H1 (cell line): ENCODE data around the gene MYOCD. TPM values are rescaled to one million over a fixed set of nuclear protein-coding genes. Genes with fewer than 3 reads are reported as not detected.

Experiments
- ASH2L ChIP-seq: fragments of 200-600, 300-600 bp; sonication (generic); IDR thresholded peaks from one replicate; pipeline ENCODE4 v1.7.1; 2017; ENCODE audit warnings: low read length
- ATF2 ChIP-seq: IDR thresholded peaks from 2 replicates; pipeline ENCODE4 v1.6.1; 2012; ENCODE audit warnings: low read length, inconsistent platforms
- CHD1 ChIP-seq: IDR thresholded peaks from 2 replicates; pipeline ENCODE4 v1.6.1; 2012; ENCODE audit warnings: low read depth, low read length, improper control_type of control experiment
- EGR1 ChIP-seq: IDR thresholded peaks from 2 replicates; pipeline ENCODE4 v1.6.1; 2011; ENCODE audit warnings: low read depth, low read length, borderline replicate concordance
- TAF7 ChIP-seq: optimal IDR thresholded peaks from 2 replicates; pipeline ENCODE3; 2011; ENCODE audit warnings: low read depth, mild to moderate bottlenecking, inconsistent platforms, low read length, moderate library complexity, borderline replicate concordance
- TEAD4 ChIP-seq: IDR thresholded peaks from 2 replicates; pipeline ENCODE4 v1.6.1; 2012; ENCODE audit warnings: low read depth, low read length, inconsistent platforms, mixed read lengths
- polyA plus RNA-seq, 7 experiments: library from polyadenylated mRNA; depleted of rRNA in 3 of 7; stranded (reverse) in 5 of 7; unstranded in 2 of 7; fragments of >200 nt in 5 of 7; fragments of 200-250 nt in 2 of 7; gene quantifications; 1 replicate in 5 of 7; 2 replicates in 1 of 7; 4 replicates in 1 of 7; pipeline versions ENCODE4 v1.2.1 to v1.2.3, GENCODE V29; 2011 to 2013; ENCODE audit warnings: missing spikeins in 2 of 7, mixed read lengths in 2 of 7
- total RNA-seq: library from RNA; stranded (reverse); fragmentation: NEBNext Ultra II Directional; extraction: Animal tissue kit (Norgen Biotek cat#: 25700); gene quantifications from 2 replicates; pipeline ENCODE4 v1.2.1, GENCODE V29; 2021
- TF ChIP-seq, protein P1 (sequence below): fragments of 300-600 bp; sonication (generic); IDR thresholded peaks from 2 replicates; pipeline ENCODE4 v1.7.1; 2012; ENCODE audit warnings: low read length, moderate library complexity, mild to moderate bottlenecking, inconsistent platforms; ENCODE audit not compliant: insufficient replicate concordance

The MYOCD gene
- total and polyA plus RNA-seq, 2 of the 8 experiments (the other 6 are each of a cell fraction or from before 2014, with no cell fraction given), result 0.30 to 4.9 TPM

DNA sequence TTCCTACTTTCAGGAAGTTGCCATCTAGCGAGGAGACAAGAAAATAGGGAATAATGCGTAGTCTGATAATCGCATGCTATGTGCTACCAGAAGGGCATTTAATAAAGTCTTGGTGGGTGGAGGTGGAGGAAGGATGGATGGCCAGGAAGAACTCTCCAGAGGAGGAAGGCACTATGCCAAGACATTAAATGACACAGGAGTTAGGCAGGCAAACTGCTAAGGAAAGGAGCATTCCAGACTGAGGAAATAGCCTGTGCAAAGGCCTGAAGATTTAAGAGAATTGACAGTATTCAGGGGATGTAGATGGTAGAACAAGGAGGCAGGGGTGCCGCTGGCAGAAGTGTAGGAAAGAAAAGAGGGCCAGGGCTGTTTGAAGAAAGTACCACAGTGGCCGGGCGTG lies 104.3 kb downstream of the MYOCD start (continued):
- TF ChIP-seq, protein P1, sequence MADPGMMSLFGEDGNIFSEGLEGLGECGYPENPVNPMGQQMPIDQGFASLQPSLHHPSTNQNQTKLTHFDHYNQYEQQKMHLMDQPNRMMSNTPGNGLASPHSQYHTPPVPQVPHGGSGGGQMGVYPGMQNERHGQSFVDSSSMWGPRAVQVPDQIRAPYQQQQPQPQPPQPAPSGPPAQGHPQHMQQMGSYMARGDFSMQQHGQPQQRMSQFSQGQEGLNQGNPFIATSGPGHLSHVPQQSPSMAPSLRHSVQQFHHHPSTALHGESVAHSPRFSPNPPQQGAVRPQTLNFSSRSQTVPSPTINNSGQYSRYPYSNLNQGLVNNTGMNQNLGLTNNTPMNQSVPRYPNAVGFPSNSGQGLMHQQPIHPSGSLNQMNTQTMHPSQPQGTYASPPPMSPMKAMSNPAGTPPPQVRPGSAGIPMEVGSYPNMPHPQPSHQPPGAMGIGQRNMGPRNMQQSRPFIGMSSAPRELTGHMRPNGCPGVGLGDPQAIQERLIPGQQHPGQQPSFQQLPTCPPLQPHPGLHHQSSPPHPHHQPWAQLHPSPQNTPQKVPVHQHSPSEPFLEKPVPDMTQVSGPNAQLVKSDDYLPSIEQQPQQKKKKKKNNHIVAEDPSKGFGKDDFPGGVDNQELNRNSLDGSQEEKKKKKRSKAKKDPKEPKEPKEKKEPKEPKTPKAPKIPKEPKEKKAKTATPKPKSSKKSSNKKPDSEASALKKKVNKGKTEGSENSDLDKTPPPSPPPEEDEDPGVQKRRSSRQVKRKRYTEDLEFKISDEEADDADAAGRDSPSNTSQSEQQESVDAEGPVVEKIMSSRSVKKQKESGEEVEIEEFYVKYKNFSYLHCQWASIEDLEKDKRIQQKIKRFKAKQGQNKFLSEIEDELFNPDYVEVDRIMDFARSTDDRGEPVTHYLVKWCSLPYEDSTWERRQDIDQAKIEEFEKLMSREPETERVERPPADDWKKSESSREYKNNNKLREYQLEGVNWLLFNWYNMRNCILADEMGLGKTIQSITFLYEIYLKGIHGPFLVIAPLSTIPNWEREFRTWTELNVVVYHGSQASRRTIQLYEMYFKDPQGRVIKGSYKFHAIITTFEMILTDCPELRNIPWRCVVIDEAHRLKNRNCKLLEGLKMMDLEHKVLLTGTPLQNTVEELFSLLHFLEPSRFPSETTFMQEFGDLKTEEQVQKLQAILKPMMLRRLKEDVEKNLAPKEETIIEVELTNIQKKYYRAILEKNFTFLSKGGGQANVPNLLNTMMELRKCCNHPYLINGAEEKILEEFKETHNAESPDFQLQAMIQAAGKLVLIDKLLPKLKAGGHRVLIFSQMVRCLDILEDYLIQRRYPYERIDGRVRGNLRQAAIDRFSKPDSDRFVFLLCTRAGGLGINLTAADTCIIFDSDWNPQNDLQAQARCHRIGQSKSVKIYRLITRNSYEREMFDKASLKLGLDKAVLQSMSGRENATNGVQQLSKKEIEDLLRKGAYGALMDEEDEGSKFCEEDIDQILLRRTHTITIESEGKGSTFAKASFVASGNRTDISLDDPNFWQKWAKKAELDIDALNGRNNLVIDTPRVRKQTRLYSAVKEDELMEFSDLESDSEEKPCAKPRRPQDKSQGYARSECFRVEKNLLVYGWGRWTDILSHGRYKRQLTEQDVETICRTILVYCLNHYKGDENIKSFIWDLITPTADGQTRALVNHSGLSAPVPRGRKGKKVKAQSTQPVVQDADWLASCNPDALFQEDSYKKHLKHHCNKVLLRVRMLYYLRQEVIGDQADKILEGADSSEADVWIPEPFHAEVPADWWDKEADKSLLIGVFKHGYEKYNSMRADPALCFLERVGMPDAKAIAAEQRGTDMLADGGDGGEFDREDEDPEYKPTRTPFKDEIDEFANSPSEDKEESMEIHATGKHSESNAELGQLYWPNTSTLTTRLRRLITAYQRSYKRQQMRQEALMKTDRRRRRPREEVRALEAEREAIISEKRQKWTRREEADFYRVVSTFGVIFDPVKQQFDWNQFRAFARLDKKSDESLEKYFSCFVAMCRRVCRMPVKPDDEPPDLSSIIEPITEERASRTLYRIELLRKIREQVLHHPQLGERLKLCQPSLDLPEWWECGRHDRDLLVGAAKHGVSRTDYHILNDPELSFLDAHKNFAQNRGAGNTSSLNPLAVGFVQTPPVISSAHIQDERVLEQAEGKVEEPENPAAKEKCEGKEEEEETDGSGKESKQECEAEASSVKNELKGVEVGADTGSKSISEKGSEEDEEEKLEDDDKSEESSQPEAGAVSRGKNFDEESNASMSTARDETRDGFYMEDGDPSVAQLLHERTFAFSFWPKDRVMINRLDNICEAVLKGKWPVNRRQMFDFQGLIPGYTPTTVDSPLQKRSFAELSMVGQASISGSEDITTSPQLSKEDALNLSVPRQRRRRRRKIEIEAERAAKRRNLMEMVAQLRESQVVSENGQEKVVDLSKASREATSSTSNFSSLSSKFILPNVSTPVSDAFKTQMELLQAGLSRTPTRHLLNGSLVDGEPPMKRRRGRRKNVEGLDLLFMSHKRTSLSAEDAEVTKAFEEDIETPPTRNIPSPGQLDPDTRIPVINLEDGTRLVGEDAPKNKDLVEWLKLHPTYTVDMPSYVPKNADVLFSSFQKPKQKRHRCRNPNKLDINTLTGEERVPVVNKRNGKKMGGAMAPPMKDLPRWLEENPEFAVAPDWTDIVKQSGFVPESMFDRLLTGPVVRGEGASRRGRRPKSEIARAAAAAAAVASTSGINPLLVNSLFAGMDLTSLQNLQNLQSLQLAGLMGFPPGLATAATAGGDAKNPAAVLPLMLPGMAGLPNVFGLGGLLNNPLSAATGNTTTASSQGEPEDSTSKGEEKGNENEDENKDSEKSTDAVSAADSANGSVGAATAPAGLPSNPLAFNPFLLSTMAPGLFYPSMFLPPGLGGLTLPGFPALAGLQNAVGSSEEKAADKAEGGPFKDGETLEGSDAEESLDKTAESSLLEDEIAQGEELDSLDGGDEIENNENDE, result no peak
- TF ChIP-seq TEAD4, result no peak
- TF ChIP-seq ASH2L, result no peak
- no peak for TF ChIP-seq TAF7
- TF ChIP-seq CHD1, result no peak
- no peak for TF ChIP-seq EGR1
- no peak for TF ChIP-seq ATF2
